ENCODE results near the gene GNAL. TPM values are rescaled to one million over a fixed set of nuclear protein-coding genes. Genes with fewer than 3 reads are reported as not detected.

The GNAL gene
- total and polyA plus RNA-seq, 2 of the 4 experiments (the other 2 are of a cell fraction), result 0.15 to 0.36 TPM

DNA sequence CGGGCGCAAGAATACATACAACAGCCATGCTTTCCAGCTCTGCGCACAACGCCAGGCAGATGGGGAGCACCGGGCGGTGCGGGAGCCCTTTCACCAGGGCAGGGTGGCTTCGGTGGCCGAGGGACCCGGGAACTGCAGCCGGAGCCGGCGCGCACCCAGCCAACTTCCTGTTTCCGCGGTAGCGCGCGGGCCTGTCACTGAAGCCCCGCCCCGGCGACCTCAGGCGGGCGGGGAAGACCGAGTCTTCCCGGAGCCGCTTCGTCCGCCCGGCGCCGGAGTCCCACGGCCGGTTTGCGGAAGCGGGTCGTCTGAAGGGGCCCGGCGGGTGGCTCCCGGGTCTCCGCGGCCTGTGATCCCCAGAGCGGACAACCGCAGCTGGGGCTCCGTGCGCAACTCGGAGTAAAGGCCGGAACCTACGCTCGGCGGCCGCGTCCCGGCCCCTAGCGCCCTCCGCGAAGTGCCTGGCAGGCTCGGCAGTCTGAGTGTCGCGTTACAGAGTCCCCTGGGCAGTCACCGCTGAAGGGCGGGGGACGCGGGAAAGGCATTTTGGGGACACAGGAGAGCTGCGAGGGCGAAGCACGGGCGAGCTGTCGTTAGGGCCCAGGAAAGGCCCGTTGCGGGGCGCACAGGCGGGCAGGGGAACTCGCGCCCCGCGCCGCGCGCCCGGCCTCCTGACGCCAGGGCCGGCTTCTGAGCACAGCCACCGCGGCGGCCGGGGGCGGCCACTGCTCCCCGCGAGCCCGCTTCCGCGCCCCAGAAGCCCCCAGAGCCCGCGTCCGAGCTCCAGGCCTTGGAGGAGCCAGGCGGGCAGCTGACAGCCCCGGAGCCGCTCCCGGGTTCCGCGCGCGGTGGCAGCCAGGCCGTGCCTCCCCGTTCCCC lies 219.4 kb downstream of the GNAL start, which contains the start of gene MPPE1:
TSS of gene MPPE1 (minus strand) at position 136 of the 879 bp plus-strand sequence. CDS start 11,053 bp downstream, outside the sequence.
- ChIA-PET POLR2A (ENCODE audit: unreplicated experiment) (no interaction called here), CTCF (no interaction called here)
- WGBS, 2 experiments (ENCODE audit: extremely low coverage in 2 of 2, insufficient read length in 1 of 2), result 0% methylated on average over 81 of the region's 106 CpGs; no CpG with 5 or more reads in 1 of the 2 experiments

More for the DNA sequence above, 219.4 kb downstream of the GNAL start, which contains the start of gene MPPE1:
- peak; percentile 83 for DNase-seq
- peak within 1 kb of the TSS; percentile 66 for H2AK5ac ChIP-seq (ENCODE audit: low read depth, low read length)
- H2BK5ac ChIP-seq (ENCODE audit: low read depth, low read length, poor library complexity, severe bottlenecking), result peak within 1 kb of the TSS; percentile 88
- H3K4me1 ChIP-seq (ENCODE audit: control insufficient read depth, insufficient read depth, low read length), result peaks cover 6% of the 10 kb centered on the region
- H2AK9ac ChIP-seq (replicated peaks; ENCODE audit: low read depth, low read length, poor library complexity), result peak within 1 kb of the TSS; percentile 89
- peak within 1 kb of the TSS; percentile 83 for H3K27ac ChIP-seq (ENCODE audit: insufficient read depth, low read length)
- H3K9me3 ChIP-seq (ENCODE audit: control insufficient read depth, insufficient read depth, low read length), result no peaks in the 10 kb centered on the region
- peak within 1 kb of the TSS; percentile 89 for H3K9ac ChIP-seq (ENCODE audit: low read depth, low read length)
- peak within 1 kb of the TSS; percentile 84 for H3K4me2 ChIP-seq (ENCODE audit: low read depth, low read length)
- H3K27me3 ChIP-seq (ENCODE audit: control insufficient read depth, insufficient read depth, low read length), result no peaks in the 10 kb centered on the region
- peak within 1 kb of the TSS; percentile 91 to 99 for H4K8ac ChIP-seq (ENCODE audit: low read depth in 2 of 2, low read length in 2 of 2)
- H3K56ac ChIP-seq (ENCODE audit: extremely low read depth, insufficient read depth, low read length), result peak within 1 kb of the TSS; percentile 95
- intact Hi-C loops (cut with micrococcal nuclease), result loop anchor here (2.0 kb wide), 2 partner anchors 58 to 176 kb away; partner anchors contain the start of gene CHMP1B
- peak within 1 kb of the TSS; percentile 99 for H3K14ac ChIP-seq (replicated peaks; ENCODE audit: low read depth, low read length)
- peak within 1 kb of the TSS; percentile 66; the same call in 1 of the 3 replicates for H2BK15ac ChIP-seq (ENCODE audit: low read depth, low read length)
- H4K5ac ChIP-seq (ENCODE audit: low read depth, low read length), result peak within 1 kb of the TSS; percentile 94
- peaks cover 10 to 20% of the 10 kb centered on the region in 2 experiments; a peak in 3 of 4 replicates for H3K79me1 ChIP-seq (ENCODE audit: low read depth in 1 of 2, low read length in 2 of 2)
- peak within 1 kb of the TSS; percentile 86 for H3K4me3 ChIP-seq (ENCODE audit: insufficient read depth, low read depth, low read length)
- peak within 1 kb of the TSS; percentile 74 for H2BK120ac ChIP-seq (ENCODE audit: low read depth, low read length)
- in situ Hi-C loops (cut with MboI; ENCODE audit: low sequenced_read_pairs), result no loop called here
- TF ChIP-seq RCOR1 (IDR thresholded peaks at IDR 0.05; ENCODE audit: insufficient replicate concordance, low read length), result no peak
- TF ChIP-seq MXI1 (IDR thresholded peaks at IDR 0.05; ENCODE audit: borderline replicate concordance, low read depth, low read length), result peak; percentile 46; the same call in 1 of the 2 replicates
- peak; percentile 86 for TF ChIP-seq POLR2A (IDR thresholded peaks at IDR 0.05; ENCODE audit: low read depth, low read length)
- TF ChIP-seq SMC3 (IDR thresholded peaks at IDR 0.05; ENCODE audit: low read depth, low read length), result no peak
- peak; percentile 66; the same call in 1 of the 2 replicates for TF ChIP-seq MAZ (IDR thresholded peaks at IDR 0.05; ENCODE audit: borderline replicate concordance, low read depth, low read length)
- peak within 1 kb of the TSS; percentile 87 for H4K91ac ChIP-seq (ENCODE audit: insufficient read depth, low read depth, low read length)
- peak within 1 kb of the TSS; percentile 81; the same call in 1 of the 2 replicates for H3K18ac ChIP-seq (ENCODE audit: low read depth, low read length)
- H3K23ac ChIP-seq (ENCODE audit: low read depth, low read length), result peak within 1 kb of the TSS; percentile 97
- BruUV-seq (replicated peaks), result no TSS peak
- peak within 1 kb of the TSS; percentile 97 for H3K4ac ChIP-seq (ENCODE audit: low read depth, low read length)
- peaks cover 12% of the 10 kb centered on the region for H3K9me1 ChIP-seq (ENCODE audit: insufficient read depth, low read length)
- peak within 1 kb of the TSS; percentile 49; the same call in 1 of the 2 replicates for H2BK20ac ChIP-seq (ENCODE audit: low read depth, low read length)
- peak within 1 kb of the TSS; percentile 96 for H2AFZ ChIP-seq (replicated peaks; ENCODE audit: low read length, poor library complexity)
- dilution Hi-C loops (cut with HindIII; ENCODE audit: low sequenced_read_pairs, unreplicated experiment), result no loop called here
- H3K36me3 ChIP-seq (ENCODE audit: control insufficient read depth, insufficient read depth, low read length), result peaks cover 3% of the 10 kb centered on the region; the same call in 1 of the 2 replicates
- H4K20me1 ChIP-seq (ENCODE audit: insufficient read depth, low read length), result no peaks in the 10 kb centered on the region
- peak; percentile 93 for ATAC-seq (ENCODE audit: low read depth)
